Parathyroid adenoma (tissue), 2 donors: Measurements from ENCODE around the gene NCKAP1.

Source experiments
- H2AFZ ChIP-seq: fragments of 300-600 bp; sonication (generic); one replicate; pipeline ENCODE4 v1.7.0; 2017; ENCODE audit warnings: antibody characterized with exemption, mild to moderate bottlenecking
- H3K27ac ChIP-seq: fragments of 300-600 bp; sonication (generic); one replicate; pipeline ENCODE4 v1.7.0; 2017
- H3K27me3 ChIP-seq: fragments of 300-600 bp; sonication (generic); one replicate; pipeline ENCODE4 v1.7.0; 2017; ENCODE audit warnings: low read length; ENCODE audit not compliant: control insufficient read depth, insufficient read depth
- H3K36me3 ChIP-seq: fragments of 300-600 bp; sonication (generic); one replicate; pipeline ENCODE4 v1.7.0; 2017; ENCODE audit warnings: low read length; ENCODE audit not compliant: control insufficient read depth, insufficient read depth
- H3K4me1 ChIP-seq: fragments of 300-600 bp; sonication (generic); one replicate; pipeline ENCODE4 v1.7.0; 2017; ENCODE audit warnings: control low read depth
- H3K4me2 ChIP-seq: fragments of 300-600 bp; sonication (generic); one replicate; pipeline ENCODE4 v1.7.0; 2017; ENCODE audit warnings: low read length
- H3K4me3 ChIP-seq: fragments of 300-600 bp; sonication (generic); one replicate; pipeline ENCODE4 v1.7.0; 2017; ENCODE audit warnings: low read depth, low read length
- H3K79me2 ChIP-seq: fragments of 300-600 bp; sonication (generic); one replicate; pipeline ENCODE4 v1.7.0; 2017; ENCODE audit warnings: control low read depth
- H3K9ac ChIP-seq: fragments of 300-600 bp; sonication (generic); one replicate; pipeline ENCODE4 v1.7.0; 2017; ENCODE audit warnings: mild to moderate bottlenecking
- H3K9me3 ChIP-seq: fragments of 300-600 bp; sonication (generic); one replicate; pipeline ENCODE4 v1.7.0; 2017; ENCODE audit warnings: low read length; ENCODE audit not compliant: control insufficient read depth
- TF ChIP-seq, protein P1 (sequence below): fragments of 300-600 bp; sonication (generic); IDR thresholded peaks from one replicate; pipeline ENCODE4 v1.7.0; 2017; ENCODE audit warnings: antibody characterized with exemption, mild to moderate bottlenecking
- donor health status: primary hyperparathyroidism.

The NCKAP1 gene

DNA sequence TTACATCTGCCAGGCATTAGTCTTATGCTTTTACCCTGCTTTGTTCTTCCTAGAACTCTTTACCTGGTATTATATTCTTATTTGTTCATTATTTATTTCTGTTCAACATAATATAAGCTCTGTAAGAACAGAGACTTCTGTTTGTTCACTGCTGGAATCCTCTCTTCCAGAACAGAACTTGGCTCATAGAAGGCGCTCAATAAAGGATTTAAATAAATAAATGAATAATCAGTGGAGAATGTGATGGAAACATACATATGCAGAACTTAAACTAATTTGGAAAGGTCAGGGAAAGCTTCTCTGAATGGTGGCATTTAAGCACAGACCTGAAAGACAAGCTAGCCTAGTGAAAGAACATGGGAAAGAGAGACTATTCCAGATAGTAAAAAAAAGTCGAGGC lies 24.3 kb downstream of the NCKAP1 start:
- Histone ChIP-seq H3K9me3 (no peaks in the 10 kb centered on the region), H3K4me2 (no peak overlapping the region), H3K36me3 (no peaks in the 10 kb centered on the region), H3K4me3 (no peak overlapping the region), H3K79me2 (peaks cover 48% of the 10 kb centered on the region), H3K4me1 (peaks cover 7% of the 10 kb centered on the region), H3K9ac (no peak overlapping the region), H2AFZ (no peak overlapping the region), H3K27me3 (no peaks in the 10 kb centered on the region), H3K27ac (no peak overlapping the region)
- TF ChIP-seq, protein P1, sequence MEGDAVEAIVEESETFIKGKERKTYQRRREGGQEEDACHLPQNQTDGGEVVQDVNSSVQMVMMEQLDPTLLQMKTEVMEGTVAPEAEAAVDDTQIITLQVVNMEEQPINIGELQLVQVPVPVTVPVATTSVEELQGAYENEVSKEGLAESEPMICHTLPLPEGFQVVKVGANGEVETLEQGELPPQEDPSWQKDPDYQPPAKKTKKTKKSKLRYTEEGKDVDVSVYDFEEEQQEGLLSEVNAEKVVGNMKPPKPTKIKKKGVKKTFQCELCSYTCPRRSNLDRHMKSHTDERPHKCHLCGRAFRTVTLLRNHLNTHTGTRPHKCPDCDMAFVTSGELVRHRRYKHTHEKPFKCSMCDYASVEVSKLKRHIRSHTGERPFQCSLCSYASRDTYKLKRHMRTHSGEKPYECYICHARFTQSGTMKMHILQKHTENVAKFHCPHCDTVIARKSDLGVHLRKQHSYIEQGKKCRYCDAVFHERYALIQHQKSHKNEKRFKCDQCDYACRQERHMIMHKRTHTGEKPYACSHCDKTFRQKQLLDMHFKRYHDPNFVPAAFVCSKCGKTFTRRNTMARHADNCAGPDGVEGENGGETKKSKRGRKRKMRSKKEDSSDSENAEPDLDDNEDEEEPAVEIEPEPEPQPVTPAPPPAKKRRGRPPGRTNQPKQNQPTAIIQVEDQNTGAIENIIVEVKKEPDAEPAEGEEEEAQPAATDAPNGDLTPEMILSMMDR: no peak

DNA sequence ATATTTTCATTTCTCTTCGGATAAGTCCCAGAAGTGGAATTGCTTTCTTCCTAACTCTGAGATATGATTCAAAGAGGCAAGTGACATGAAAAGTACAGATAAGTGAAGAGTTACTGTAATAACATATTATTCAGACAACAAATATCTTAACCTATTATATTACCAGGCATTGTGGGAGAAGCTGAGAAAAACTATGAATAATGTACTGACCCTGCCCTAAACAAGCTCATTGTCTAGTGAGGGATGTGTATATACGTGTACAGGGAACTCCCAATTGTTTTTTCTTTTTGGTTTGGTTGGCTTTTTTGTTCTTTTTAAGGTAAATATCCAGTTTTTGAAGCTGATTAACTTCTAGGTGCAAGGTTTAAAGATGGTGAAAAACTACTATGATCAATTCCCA lies 26.5 kb downstream of the NCKAP1 start:
- H3K4me3 ChIP-seq: no peak overlapping the region
- H2AFZ ChIP-seq: no peak overlapping the region
- TF ChIP-seq, protein P1: no peak
- no peaks in the 10 kb centered on the region for H3K36me3 ChIP-seq
- no peak overlapping the region for H3K9ac ChIP-seq
- no peaks in the 10 kb centered on the region for H3K9me3 ChIP-seq
- peaks cover 43% of the 10 kb centered on the region for H3K79me2 ChIP-seq
- H3K4me2 ChIP-seq: no peak overlapping the region
- peaks cover 7% of the 10 kb centered on the region for H3K4me1 ChIP-seq
- no peaks in the 10 kb centered on the region for H3K27me3 ChIP-seq
- no peak overlapping the region for H3K27ac ChIP-seq

DNA sequence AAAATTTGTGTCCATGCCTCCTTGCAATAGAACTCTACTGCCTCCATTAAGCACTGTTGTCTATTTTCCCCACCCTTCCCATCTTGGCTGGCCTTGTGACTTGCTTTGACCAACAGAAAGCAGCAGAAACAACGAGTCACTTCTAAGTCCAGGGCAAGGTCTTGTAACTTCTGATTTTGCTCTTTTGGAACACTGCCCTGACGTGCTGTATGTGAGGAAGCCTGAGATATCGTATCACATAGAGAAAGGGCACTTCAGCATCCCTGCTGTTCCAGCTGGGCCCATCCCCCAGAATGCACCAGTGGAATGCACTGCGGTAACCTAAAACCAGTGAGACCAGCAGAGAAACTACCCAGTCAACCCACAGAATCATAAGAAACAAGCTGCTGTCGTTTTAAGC lies 28.1 kb downstream of the NCKAP1 start:
- peaks cover 13% of the 10 kb centered on the region for H3K4me1 ChIP-seq
- H3K79me2 ChIP-seq: peaks cover 48% of the 10 kb centered on the region
- TF ChIP-seq, protein P1: no peak

DNA sequence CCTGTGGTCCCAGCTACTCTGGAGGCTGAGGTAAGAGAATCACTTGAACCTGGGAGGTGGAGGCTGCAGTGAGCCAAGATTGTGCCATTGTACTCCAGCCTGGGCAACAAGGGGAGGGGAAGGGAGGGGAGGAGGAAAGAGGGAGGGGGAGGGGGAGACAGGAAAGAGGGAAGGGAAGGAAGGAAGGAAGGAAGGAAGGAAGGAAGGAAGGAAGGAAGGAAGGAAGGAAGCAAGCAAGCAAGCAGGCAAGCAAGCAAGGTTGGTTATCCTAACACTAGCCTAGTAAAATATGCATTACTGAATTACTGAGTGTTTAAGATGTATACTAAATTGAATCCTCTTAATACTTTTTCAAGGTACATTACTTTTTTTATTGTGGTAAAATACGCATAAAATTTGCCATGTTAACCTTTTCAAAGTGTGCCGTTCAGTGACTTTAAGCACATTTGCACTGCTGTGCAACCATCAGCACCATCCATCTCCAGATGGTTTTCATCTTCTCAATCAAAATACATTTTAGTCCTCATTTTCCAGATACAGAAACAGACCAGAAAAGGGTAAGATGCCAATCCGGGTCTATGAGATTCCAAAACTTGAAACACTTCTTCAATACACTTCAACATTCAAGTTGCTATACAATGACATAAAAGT lies 28.9 kb downstream of the NCKAP1 start:
- Histone ChIP-seq H3K79me2 (peaks cover 43% of the 10 kb centered on the region), H3K36me3 (no peaks in the 10 kb centered on the region), H3K9me3 (no peaks in the 10 kb centered on the region), H3K27me3 (no peaks in the 10 kb centered on the region), H3K4me1 (peaks cover 13% of the 10 kb centered on the region), H3K4me3 (no peak overlapping the region), H3K4me2 (no peak overlapping the region), H2AFZ (no peak overlapping the region), H3K9ac (no peak overlapping the region), H3K27ac (no peak overlapping the region)
- TF ChIP-seq, protein P1: no peak

More for the DNA sequence above, 28.1 kb downstream of the NCKAP1 start:
- Histone ChIP-seq H3K4me2 (no peak overlapping the region), H3K9ac (no peak overlapping the region), H3K9me3 (no peaks in the 10 kb centered on the region), H2AFZ (no peak overlapping the region), H3K27ac (no peak overlapping the region), H3K36me3 (no peaks in the 10 kb centered on the region), H3K27me3 (no peaks in the 10 kb centered on the region), H3K4me3 (no peak overlapping the region)

DNA sequence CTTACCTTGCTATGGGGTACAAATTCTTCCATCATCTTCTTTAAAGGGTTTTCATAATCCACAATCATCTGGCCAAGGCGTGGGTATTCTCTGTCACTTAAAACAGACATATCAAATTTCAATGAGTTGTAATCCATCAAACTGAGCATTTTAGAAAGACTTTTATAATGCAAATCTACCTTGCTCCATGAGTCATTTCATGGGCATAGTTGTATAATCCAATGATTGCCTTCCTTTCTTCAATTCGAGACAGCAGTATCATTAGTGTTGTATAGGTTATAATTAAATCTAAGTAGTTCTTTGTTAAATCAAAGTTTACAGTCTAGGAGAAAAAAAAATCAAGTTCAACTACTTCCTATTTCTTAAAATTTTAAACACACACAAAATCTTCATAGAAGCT lies 36.3 kb downstream of the NCKAP1 start:
- Histone ChIP-seq H3K4me3 (no peak overlapping the region), H3K36me3 (no peaks in the 10 kb centered on the region), H2AFZ (no peak overlapping the region), H3K4me2 (no peak overlapping the region), H3K4me1 (peaks cover 6% of the 10 kb centered on the region), H3K79me2 (peaks cover 17% of the 10 kb centered on the region), H3K27me3 (no peaks in the 10 kb centered on the region), H3K27ac (no peak overlapping the region), H3K9me3 (no peaks in the 10 kb centered on the region), H3K9ac (no peak overlapping the region)
- TF ChIP-seq, protein P1: no peak
